HG02759 (cell line): ENCODE data around the gene HPGDS.
"Not testable (repeated sequence)": the region's sequence is repeated elsewhere in the genome, so short reads cannot be mapped to it uniquely, and the experiment has no call there.

Experiments
- ATAC-seq: cut with Tn5 transposase; IDR thresholded peaks from one replicate; pipeline ENCODE4 v1.9.1; 2021; ENCODE audit warnings: mild to moderate bottlenecking, moderate library complexity; ENCODE audit not compliant: unreplicated experiment

Gene HPGDS

GRCh38 chr4:94342694-94343093 lies at the start of gene HPGDS:
Gene HPGDS (minus strand): TSS chr4:94342836. CDS start chr4:94334629, 8,207 bp downstream.
- no peak for ATAC-seq

DNA sequence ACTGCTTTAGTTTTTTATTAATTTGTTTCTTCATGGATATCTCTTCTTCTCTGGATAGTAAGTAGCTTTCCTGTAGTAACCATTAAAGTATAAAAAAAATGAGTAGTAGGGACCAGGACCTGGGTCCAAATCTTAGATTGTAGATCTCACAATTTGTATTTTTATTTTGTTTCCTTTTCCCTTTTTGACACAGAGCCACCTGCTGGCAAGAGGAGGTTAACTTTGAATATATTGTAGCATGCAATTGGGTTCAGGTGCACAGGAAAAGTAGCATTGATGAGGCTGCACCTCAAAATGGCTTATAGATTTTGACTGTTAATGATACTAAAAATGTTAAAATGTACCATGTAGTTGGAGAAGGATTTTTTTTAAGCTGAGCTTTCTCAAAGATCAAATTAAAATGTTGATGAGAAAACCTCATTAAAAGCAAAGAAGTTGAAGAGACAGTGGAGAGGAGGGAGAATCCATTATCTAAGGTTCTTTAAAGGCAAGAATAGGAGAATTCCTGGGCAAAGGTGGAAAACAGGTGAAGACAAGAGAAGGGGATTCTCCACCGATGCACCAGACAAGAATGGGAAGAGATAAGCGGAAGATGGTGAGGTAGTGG lies 48.3 kb upstream of the HPGDS start:
- ATAC-seq: no peak

DNA sequence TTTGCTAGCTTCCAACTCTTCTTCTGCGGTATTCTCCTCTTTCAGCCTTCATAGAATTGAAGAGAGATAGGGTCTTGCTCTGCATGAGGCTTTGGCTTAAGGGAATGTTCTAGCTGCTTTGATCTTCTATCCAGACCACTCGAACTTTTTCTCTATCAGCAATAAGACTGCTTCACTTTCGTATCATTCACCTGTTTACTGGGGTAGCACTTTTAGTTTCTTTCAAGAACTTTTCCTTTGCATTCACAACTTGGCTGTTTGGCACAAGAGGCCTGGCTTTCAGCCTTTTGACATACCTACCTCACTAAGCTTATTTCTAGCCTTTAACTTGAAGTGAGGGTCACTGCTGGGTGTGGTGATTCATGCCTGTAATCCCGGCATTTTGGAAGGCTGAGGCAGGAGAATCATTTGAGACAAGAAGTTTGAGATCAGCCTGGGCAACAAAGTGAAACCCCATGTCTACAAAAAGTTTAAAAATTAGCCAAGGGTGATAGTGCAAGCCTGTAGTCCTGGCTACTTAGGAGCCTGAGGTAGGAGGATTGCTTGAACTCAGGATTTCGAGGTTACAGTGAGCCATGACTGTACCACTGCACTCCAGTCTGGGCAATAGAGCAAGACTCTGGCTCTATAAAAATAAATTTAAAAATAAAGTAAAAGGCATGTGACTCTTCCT lies 47.1 kb upstream of the HPGDS start:
- ATAC-seq: no peak

DNA sequence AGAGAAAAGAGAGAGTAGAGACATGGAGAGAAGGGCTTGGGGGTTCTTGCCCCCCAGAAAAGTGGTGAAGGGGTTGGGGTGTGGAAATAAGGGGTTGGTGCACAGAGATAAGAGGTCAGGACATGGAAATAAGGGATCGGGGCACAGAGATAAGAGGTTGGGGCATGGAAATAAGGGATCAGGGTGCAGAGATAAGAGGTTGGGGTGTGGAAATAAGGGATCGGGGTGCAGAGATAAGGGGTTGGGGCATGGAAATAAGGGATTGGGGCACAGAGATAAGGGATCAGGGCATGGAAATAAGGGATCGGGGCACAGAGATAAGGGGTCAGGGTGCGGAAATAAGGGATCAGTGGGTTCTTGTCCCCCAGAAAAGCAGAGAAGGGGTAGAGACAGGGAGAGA lies 45.3 kb upstream of the HPGDS start:
- not testable (repeated sequence) for ATAC-seq

GRCh38 chr4:94385452-94385851 lies 42.8 kb upstream of the HPGDS start:
- ATAC-seq: not testable (repeated sequence)

DNA sequence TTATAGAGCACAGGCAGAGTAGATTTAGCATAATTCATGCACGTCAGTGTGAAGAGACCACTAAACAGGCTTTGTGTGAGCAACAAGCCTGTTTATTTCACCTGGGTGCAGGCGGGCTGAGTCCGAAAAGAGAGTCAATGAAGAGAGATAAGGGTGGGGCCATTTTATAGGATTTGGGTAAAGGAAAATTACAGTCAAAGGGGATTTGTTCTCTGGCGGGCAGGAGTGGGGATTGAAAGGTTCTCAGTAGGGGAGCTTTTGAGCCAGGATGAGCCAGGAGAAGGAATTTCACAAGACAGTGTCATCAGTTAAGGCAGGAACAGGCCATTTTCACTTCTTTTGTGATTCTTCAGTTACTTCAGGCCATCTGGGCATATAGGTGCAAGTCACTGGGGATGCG lies 40.3 kb upstream of the HPGDS start:
- ATAC-seq: not testable (repeated sequence)

GRCh38 chr4:94378047-94378446 lies 35.4 kb upstream of the HPGDS start:
- no peak for ATAC-seq

GRCh38 chr4:94377294-94377693 lies 34.7 kb upstream of the HPGDS start:
- no peak for ATAC-seq

DNA sequence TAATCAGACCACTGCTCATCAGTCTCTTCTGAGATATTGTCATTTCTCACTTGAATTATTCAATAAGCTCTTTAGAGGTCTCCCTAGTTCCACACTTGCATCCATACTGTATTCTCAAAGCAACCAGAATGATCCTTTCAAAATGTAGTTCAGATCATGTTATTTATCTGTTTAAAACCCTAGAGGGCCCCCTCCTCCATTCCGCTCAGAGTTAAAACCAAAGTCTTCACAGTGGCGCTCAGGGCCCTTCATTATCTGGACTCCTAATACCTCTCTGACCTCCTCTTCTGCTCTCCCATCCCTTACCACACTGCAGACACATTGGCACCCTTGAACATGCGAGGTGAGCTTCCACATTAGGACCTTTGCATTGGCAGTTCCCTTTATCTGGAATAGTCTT lies 32.7 kb upstream of the HPGDS start:
- no peak for ATAC-seq

DNA sequence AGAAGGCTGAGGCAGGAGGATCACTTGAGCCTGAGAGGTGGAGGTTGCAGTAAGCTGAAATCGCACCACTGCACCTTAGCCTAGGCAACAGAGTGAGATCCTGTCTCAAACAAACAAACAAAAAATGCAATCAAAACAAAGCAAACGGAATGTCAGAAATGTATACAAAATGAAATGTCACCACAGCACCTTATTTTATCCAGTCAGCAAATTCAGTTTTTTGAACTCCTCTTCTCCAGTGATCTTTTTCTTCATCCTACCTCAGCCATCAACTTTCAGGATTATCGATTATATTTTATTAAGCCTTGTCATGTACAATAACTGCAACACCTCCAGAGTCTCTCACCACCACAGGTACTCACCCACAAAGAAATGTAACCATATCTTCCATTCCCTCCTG lies 31.1 kb upstream of the HPGDS start:
- no peak for ATAC-seq

DNA sequence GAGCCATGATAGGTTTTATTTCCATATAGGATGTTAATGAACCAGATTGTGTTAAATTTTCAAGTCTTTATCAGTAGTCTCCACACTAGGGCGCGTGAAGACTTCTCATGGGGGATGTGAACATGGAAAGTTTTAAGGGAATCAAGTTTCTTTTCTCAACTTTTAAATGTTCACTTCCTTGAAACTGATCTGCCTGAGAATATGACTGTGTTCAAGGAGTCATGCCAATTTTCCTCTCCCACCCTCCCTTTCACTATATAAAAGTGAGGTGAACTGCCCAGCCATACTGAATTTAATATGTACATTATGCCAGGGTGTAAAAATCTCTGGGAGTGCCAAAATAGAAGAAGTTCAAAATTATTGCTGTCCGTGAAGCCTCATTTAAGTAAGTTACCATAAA lies 30.4 kb upstream of the HPGDS start:
- no peak for ATAC-seq

DNA sequence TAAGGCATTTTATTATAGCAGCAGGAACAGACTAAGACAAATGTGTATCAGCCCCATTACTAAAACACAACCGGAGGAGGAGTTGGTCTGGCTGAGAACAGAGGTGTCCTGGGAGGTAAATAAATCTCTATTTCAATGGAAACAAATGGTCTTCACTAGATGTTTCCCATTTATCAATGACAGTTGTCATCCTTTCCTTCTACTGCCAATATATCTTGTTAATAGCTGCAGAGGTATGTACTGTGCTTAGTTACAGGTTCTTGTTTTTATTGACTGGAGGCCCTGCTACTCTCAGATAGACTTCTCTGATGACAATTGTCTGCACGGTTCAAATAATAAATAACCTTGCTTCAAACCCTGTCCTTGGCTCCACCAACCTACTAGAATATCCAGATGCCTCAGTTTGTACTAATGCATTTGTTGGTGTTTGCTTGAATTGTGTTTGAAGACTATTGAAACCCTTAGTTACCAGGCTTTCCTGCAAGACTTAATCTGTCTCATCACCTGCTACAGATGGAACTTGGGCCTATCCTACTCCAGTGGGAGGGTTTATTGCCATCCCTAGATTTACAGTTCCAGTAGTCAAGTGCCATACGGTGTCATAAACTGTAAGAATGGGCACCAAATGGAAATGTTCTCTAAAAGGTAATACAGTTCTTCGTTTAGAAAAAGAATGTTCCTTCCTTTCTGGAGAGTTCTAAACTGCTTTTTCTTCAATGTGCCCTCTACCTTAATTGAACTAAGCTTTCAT lies 29.8 kb upstream of the HPGDS start:
- no peak for ATAC-seq

- no peak for ATAC-seq
Observed at GRCh38 chr4:94371290-94371689, 28.7 kb upstream of the HPGDS start.

GRCh38 chr4:94370533-94371254 lies 28.1 kb upstream of the HPGDS start:
- ATAC-seq: no peak

GRCh38 chr4:94369046-94369445 lies 26.4 kb upstream of the HPGDS start:
- ATAC-seq: no peak

DNA sequence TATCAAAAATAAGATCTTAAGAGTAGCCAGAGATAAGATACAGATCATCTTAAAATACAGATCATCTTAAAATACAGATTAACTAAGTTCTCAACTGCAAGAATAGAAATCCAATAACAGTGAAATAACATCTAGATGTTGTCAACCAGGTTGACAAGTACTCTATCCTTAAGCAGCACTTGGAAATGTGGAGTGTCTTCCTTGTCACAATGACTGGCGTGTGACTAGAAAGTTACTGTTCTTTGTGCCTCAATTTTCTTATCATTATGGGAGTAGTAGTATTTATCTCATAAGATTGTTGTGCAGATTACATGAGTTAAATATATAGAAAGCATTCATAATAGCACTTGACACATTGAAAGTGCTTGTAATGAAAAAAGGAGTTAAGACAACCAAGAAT lies 25.8 kb upstream of the HPGDS start:
- no peak for ATAC-seq

DNA sequence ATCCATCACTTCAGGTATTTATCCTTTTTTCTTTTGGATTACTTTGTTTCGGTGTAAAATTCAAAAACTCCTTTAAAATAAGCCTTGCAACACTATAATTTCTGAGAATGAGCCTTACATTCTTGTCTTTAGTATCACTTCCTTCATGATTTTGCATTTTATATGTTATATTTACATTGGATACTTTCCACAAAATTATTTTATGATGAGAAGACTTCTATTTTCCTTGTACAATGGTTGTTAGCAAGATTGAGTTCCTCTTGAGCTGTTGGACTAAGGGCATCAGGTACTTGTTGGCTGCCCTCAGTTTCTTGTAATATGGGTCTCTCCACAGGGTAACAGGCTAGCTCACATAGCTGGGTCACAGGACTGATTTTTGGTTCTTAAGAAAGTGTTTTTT lies 22.7 kb upstream of the HPGDS start:
- ATAC-seq: no peak

GRCh38 chr4:94364527-94364926 lies 21.9 kb upstream of the HPGDS start:
- ATAC-seq: no peak

DNA sequence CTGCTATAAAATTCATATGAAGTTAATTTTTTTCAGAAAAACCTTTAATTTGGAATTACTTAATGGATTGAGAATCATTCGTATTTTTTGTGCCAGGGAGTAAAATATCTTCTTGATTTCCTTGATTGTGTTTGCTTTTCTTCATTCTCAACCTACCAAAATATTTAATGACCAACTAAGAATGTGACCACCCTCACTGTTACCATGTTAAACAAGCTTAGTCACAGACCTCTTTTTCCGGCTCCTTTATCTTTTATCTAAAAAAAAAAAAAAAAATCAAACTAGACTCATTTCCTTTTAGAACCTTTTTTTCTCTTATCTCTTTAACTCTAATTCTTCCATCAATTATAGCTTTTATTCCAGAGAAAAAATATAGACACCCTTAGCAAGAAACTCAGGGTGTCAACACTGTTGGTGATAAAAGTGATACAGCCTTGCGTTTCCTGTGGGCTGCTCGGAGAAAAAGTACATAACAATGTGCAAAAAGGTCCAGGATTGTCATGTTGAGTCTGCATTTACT lies 20.6 kb upstream of the HPGDS start:
- ATAC-seq: no peak

GRCh38 chr4:94359838-94360237 lies 17.2 kb upstream of the HPGDS start:
- ATAC-seq: no peak

- no peak for ATAC-seq
Observed at GRCh38 chr4:94359221-94359620, 16.6 kb upstream of the HPGDS start.
